B cell (primary cell): ENCODE data around the gene ZIC5. TPM values are rescaled to one million over a fixed set of nuclear protein-coding genes. Genes with fewer than 3 reads are reported as not detected.

Experiments used
- ATAC-seq: fragments of 200-7000 bp; cut with Tn5 transposase; one replicate; pipeline ENCODE4 v1.10.0; 2021; ENCODE audit warnings: low read depth, mild to moderate bottlenecking, moderate number of reproducible peaks, moderate library complexity
- CTCF ChIA-PET: fragments of 350-600 bp; sonication (Branson Sonifier 250); formaldehyde crosslinking; loops from one replicate; lab custom pipeline; 2021; ENCODE audit warnings: antibody characterized with exemption, inconsistent platforms; lab: Charles Lee
- POLR2A ChIA-PET: fragments of 350-600 bp; sonication (Branson Sonifier 250); formaldehyde crosslinking; loops from one replicate; lab custom pipeline; 2021; ENCODE audit warnings: antibody characterized with exemption; lab: Charles Lee
- DNase-seq: peaks from one replicate; pipeline ENCODE4 v3.0.0; 2013
- H2AFZ ChIP-seq: 2 replicates; pipeline ENCODE4 v1.6.1; 2012; ENCODE audit warnings: mild to moderate bottlenecking, low read depth, low read length; ENCODE audit not compliant: insufficient read depth, poor library complexity, severe bottlenecking
- H3K27ac ChIP-seq, 2 donors: 1 replicate in 1 of 2; 2 replicates in 1 of 2; pipeline ENCODE4 v1.5.1; 2012 to 2013; ENCODE audit warnings: low read length in 2 of 2, mild to moderate bottlenecking in 2 of 2, moderate library complexity in 1 of 2
- H3K27me3 ChIP-seq, 4 experiments: fragments of 200-600 bp in 1 of 4; sonication (generic) in 1 of 4; replicated peaks in 1 of 4; 1 replicate in 2 of 4; 2 replicates in 2 of 4; pipeline versions ENCODE4 v1.6.1 to v1.7.0; 2013 to 2016; ENCODE audit warnings: low read length in 3 of 4, mild to moderate bottlenecking in 2 of 4, mixed read lengths in 1 of 4, moderate library complexity in 1 of 4; ENCODE audit not compliant: insufficient read depth in 4 of 4, control insufficient read depth in 3 of 4; ENCODE audit errors: control extremely low read depth in 1 of 4
- H3K36me3 ChIP-seq, 2 experiments: replicated peaks in 1 of 2; 1 replicate in 1 of 2; 2 replicates in 1 of 2; pipeline versions ENCODE4 v1.6.1 to v1.7.1; 2013; ENCODE audit warnings: low read length in 1 of 2; ENCODE audit not compliant: insufficient read depth in 2 of 2, control insufficient read depth in 1 of 2; ENCODE audit errors: control extremely low read depth in 1 of 2, extremely low read depth in 1 of 2
- H3K4me1 ChIP-seq, 2 donors: fragments of 200-600 bp in 1 of 2; sonication (generic) in 1 of 2; 1 replicate in 1 of 2; 2 replicates in 1 of 2; pipeline versions ENCODE4 v1.5.1 to v1.6.1; 2013 to 2017; ENCODE audit warnings: low read length in 2 of 2; ENCODE audit not compliant: control insufficient read depth in 2 of 2, insufficient read depth in 2 of 2
- H3K4me2 ChIP-seq: replicated peaks from 2 replicates; pipeline ENCODE3; 2012; ENCODE audit warnings: mild to moderate bottlenecking, low read depth, low read length; ENCODE audit not compliant: poor library complexity, severe bottlenecking
- H3K4me3 ChIP-seq, 5 experiments: fragments of 200-600 bp in 1 of 5; sonication (generic) in 1 of 5; 1 replicate in 3 of 5; 2 replicates in 2 of 5; pipeline versions ENCODE4 v1.5.1 to v1.7.0; 2011 to 2016; ENCODE audit warnings: low read length in 4 of 5, mild to moderate bottlenecking in 4 of 5, low read depth in 2 of 5, control low read depth in 1 of 5, moderate library complexity in 1 of 5; ENCODE audit not compliant: insufficient read depth in 1 of 5; ENCODE audit errors: control extremely low read depth in 1 of 5, extremely low read depth in 1 of 5
- H3K79me2 ChIP-seq: fragments of 200-600 bp; sonication (generic); one replicate; pipeline ENCODE4 v1.6.0; 2016; ENCODE audit warnings: low read length; ENCODE audit not compliant: control insufficient read depth, insufficient read depth
- H3K9ac ChIP-seq: fragments of 200-600 bp; sonication (generic); 2 replicates; pipeline ENCODE4 v1.6.1; 2017; ENCODE audit warnings: mild to moderate bottlenecking, low read length, moderate library complexity
- H3K9me3 ChIP-seq, 3 donors: one replicate each; pipeline versions ENCODE4 v1.6.1 to v1.7.1; 2013; ENCODE audit warnings: low read length in 2 of 3; ENCODE audit not compliant: control insufficient read depth in 2 of 3, insufficient read depth in 1 of 3; ENCODE audit errors: control extremely low read depth in 1 of 3
- H4K20me1 ChIP-seq: 2 replicates; pipeline ENCODE4 v1.6.0; 2012; ENCODE audit warnings: mild to moderate bottlenecking, low read length; ENCODE audit not compliant: insufficient read depth, control insufficient read depth, poor library complexity, severe bottlenecking
- H3K27ac Mint-ChIP-seq: one replicate; pipeline ENCODE4 v1.8.0; 2021; ENCODE audit warnings: mixed read lengths
- H3K27me3 Mint-ChIP-seq: one replicate; pipeline ENCODE4 v1.8.0; 2021; ENCODE audit warnings: mixed read lengths
- H3K4me1 Mint-ChIP-seq: one replicate; pipeline ENCODE4 v1.8.0; 2021; ENCODE audit warnings: mixed read lengths
- H3K4me3 Mint-ChIP-seq: one replicate; pipeline ENCODE4 v1.8.0; 2021; ENCODE audit warnings: mixed read lengths
- H3K9me3 Mint-ChIP-seq: one replicate; pipeline ENCODE4 v1.8.0; 2022; ENCODE audit warnings: mixed read lengths; ENCODE audit not compliant: insufficient read depth
- EZH2 ChIP-seq: IDR thresholded peaks from 2 replicates; pipeline ENCODE4 v1.6.1; 2012; ENCODE audit warnings: borderline replicate concordance, low read depth, mild to moderate bottlenecking, moderate library complexity, low read length; ENCODE audit not compliant: insufficient read depth, poor library complexity, severe bottlenecking
- WGBS: methylation state at CpG from one replicate; pipeline ENCODE4 v1.1.5; 2013; ENCODE audit warnings: missing lambda C conversion rate; ENCODE audit not compliant: insufficient coverage; 5-methylcytosine and 5-hydroxymethylcytosine counted together
- intact Hi-C: fragments of 100-400 bp; cut with micrococcal nuclease; formaldehyde crosslinking; loops from one replicate; pipeline ENCODE4 v1.10.0; 2022
- polyA plus RNA-seq: library from polyadenylated mRNA; depleted of rRNA; stranded (reverse); fragments of >200 nt; gene quantifications from 2 replicates; pipeline ENCODE4 v1.2.3, GENCODE V29; 2012
- total RNA-seq, 2 donors: library from RNA; stranded (reverse); fragments of 120-200 nt in 1 of 2; gene quantifications; 1 replicate in 1 of 2; 2 replicates in 1 of 2; pipeline versions ENCODE4 v1.2.3 to v1.2.4, GENCODE V29; 2013 to 2022
- TF ChIP-seq, protein P1 (sequence below): fragments of 200-600 bp; IDR thresholded peaks from one replicate; pipeline ENCODE4 v1.8.0; 2022; ENCODE audit warnings: antibody characterized with exemption, mild to moderate bottlenecking

ZIC5 gene
- total and polyA plus RNA-seq, 2 donors (not counting 1 experiment from before 2014, with no cell fraction given) = not detected

DNA sequence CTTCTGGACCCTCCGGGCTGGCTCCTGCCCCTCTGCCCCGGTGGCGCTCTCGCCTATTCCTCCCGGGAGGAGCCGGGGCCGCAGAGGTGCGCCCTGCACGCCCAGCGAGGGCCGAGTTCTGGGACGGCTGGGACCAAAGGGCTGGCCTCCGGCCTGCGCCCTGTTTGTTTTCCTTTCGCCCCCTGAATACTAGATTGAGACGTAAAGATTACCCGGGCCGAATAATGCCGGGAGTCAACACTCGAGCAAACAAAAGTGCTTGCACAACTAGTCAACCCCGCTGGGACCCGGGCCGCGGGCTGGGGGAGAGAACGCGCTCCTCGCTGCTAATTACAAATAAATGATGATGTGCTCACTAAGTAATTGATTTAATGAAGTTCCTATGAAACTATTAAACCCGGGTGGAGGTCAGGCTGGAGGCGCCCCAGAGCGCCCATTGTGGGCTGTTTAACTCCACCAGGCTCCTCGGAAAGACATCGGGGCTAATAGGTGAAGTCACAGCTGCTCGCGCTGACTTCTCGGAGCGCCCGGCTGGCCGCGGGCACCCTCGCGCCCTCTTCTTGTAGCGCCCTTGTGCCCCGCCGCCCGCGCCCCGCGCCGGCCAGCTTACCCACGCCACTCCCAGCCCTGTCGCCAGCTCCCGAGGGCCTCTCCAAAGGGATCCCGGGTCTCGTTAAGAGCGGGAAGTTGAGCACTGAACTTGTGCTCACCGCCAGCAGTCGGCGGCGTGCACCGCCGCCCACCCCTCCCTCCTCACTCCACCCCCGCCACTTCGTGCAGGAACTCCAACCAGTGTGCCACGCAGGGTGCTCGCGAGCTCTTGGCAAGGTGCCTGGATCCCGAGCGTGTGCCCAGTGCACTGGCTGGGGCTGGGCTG is 14.9 kb downstream of the ZIC5 start:
- H3K27me3 ChIP-seq = peaks cover 0 to 74% (median 56%) of the 10 kb centered on the region in 4 experiments
- no peaks in the 10 kb centered on the region for H3K36me3 ChIP-seq
- H3K4me2 ChIP-seq = peak overlapping the region; percentile 57
- Mint-ChIP-seq H3K4me1 (peaks cover 18% of the 10 kb centered on the region), H3K27ac (no peak overlapping the region), H3K4me3 (peak overlapping the region; percentile 26), H3K27me3 (peaks cover 76% of the 10 kb centered on the region), H3K9me3 (no peaks in the 10 kb centered on the region)
- no peak overlapping the region for H3K27ac ChIP-seq
- TF ChIP-seq, protein P1, sequence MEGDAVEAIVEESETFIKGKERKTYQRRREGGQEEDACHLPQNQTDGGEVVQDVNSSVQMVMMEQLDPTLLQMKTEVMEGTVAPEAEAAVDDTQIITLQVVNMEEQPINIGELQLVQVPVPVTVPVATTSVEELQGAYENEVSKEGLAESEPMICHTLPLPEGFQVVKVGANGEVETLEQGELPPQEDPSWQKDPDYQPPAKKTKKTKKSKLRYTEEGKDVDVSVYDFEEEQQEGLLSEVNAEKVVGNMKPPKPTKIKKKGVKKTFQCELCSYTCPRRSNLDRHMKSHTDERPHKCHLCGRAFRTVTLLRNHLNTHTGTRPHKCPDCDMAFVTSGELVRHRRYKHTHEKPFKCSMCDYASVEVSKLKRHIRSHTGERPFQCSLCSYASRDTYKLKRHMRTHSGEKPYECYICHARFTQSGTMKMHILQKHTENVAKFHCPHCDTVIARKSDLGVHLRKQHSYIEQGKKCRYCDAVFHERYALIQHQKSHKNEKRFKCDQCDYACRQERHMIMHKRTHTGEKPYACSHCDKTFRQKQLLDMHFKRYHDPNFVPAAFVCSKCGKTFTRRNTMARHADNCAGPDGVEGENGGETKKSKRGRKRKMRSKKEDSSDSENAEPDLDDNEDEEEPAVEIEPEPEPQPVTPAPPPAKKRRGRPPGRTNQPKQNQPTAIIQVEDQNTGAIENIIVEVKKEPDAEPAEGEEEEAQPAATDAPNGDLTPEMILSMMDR = no peak
- TF ChIP-seq EZH2 = no peak
- ChIA-PET CTCF (no interaction called here), POLR2A (no interaction called here)
- WGBS = 4% methylated on average over 66 of the region's 68 CpGs
- no peak for ATAC-seq
- H3K9ac ChIP-seq = no peak overlapping the region
- H3K4me1 ChIP-seq = peaks cover 28 to 52% of the 10 kb centered on the region in 2 donors
- no peak overlapping the region for H2AFZ ChIP-seq
- no peaks in the 10 kb centered on the region for H3K79me2 ChIP-seq
- H3K4me3 ChIP-seq = peak overlapping the region in 1 of 5 experiments; percentile 36
- intact Hi-C loops = no loop called here
- peaks cover 1 to 57% (median 4%) of the 10 kb centered on the region in 3 donors for H3K9me3 ChIP-seq
- DNase-seq = peak; percentile 45
- no peaks in the 10 kb centered on the region for H4K20me1 ChIP-seq
